Ovary (tissue), 3 donors: ENCODE results near the gene RGS6.

Experiments used
- CTCF ChIP-seq, 3 donors: fragments of 450-650 bp in 2 of 3; fragments of 200-600 bp in 1 of 3; IDR thresholded peaks; one replicate each; pipeline versions ENCODE4 v1.5.1 to v1.8.0; 2016 to 2022; ENCODE audit warnings: antibody characterized with exemption in 3 of 3, mild to moderate bottlenecking in 1 of 3
- EP300 ChIP-seq: sonication (generic); formaldehyde crosslinking; IDR thresholded peaks from one replicate; pipeline ENCODE4 v1.6.1; 2017; ENCODE audit warnings: antibody characterized with exemption
- POLR2A ChIP-seq: fragments of 450-650 bp; IDR thresholded peaks from one replicate; pipeline ENCODE4 v1.6.1; 2017; ENCODE audit warnings: antibody characterized with exemption, mild to moderate bottlenecking, moderate library complexity
- donor health status: DM: no; HTN: no; CAD: no.

DNA sequence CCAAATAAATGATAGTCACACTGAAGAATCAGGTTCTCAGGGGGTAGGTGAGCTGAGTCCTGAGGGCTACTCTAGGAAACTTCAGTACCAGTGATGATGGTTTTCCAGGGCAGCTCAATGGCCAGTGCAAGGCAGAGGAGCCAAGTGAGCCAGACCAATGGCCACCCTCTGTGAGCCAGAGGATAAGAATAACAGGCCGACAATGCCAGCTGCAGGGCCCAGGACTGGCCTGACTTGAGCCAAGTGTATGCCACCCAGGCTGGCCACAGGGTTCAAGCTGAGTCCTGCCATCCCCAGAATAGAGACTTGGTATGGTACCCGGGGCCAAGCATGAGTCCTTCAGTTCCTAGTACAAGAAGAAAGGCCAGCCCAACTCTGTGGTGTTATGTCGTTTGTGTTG, 606.2 kb downstream of the RGS6 start:
- TF ChIP-seq POLR2A: no peak
- TF ChIP-seq EP300: no peak
- TF ChIP-seq CTCF (IDR thresholded peaks at IDR 0.05): no peak
